Prostate gland (tissue), 2 donors: Measurements from ENCODE around the gene PUSL1.

ENCODE experiments used
- POLR2A ChIP-seq: fragments of 450-650 bp; IDR thresholded peaks from one replicate; pipeline ENCODE4 v1.6.1; 2016; ENCODE audit warnings: antibody characterized with exemption, mild to moderate bottlenecking
- POLR2AphosphoS5 ChIP-seq: sonication (generic); formaldehyde crosslinking; IDR thresholded peaks from one replicate; pipeline ENCODE4 v1.6.1; 2017; ENCODE audit warnings: antibody characterized with exemption
- TF ChIP-seq, protein P1 (sequence below), 4 experiments: fragments of 200-600 bp in 2 of 4; fragments of 450-650 bp in 2 of 4; sonication (generic) in 2 of 4; IDR thresholded peaks; 1 replicate in 3 of 4; 2 replicates in 1 of 4; pipeline ENCODE4 v1.5.1; 2016 to 2019; ENCODE audit warnings: antibody characterized with exemption in 4 of 4, mild to moderate bottlenecking in 2 of 4, moderate library complexity in 2 of 4

DNA sequence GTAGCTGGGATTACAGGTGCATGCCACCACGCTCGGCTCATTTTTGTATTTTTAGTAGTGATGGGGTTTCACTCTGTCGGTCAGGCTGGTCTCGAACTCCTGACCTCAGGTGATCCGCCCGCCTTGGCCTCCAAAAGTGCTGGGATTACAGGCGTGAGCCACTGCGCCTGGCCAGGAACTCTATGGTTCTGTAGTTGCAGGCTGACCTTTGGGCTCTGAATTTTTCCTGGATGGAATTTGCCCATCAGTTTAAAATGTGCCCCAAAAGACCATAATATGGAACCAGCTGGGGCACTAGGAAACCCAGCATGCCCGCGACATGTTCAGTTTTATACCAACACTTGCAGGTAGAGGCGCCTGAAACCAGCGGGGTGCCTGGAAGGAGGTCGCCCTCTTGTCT lies 29.8 kb upstream of the PUSL1 start:
- TF ChIP-seq, protein P1, sequence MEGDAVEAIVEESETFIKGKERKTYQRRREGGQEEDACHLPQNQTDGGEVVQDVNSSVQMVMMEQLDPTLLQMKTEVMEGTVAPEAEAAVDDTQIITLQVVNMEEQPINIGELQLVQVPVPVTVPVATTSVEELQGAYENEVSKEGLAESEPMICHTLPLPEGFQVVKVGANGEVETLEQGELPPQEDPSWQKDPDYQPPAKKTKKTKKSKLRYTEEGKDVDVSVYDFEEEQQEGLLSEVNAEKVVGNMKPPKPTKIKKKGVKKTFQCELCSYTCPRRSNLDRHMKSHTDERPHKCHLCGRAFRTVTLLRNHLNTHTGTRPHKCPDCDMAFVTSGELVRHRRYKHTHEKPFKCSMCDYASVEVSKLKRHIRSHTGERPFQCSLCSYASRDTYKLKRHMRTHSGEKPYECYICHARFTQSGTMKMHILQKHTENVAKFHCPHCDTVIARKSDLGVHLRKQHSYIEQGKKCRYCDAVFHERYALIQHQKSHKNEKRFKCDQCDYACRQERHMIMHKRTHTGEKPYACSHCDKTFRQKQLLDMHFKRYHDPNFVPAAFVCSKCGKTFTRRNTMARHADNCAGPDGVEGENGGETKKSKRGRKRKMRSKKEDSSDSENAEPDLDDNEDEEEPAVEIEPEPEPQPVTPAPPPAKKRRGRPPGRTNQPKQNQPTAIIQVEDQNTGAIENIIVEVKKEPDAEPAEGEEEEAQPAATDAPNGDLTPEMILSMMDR (IDR thresholded peaks at IDR 0.05), result no peak
- TF ChIP-seq POLR2A (no peak), POLR2AphosphoS5 (no peak)
